HCT116 (cell line): ENCODE data around the gene LYSMD3.

ENCODE experiments used
- CTCF ChIP-seq, 3 experiments: fragments of 200-600 bp in 1 of 3; sonication (generic) in 1 of 3; IDR thresholded peaks in 2 of 3; conservative IDR thresholded peaks in 1 of 3; 2 replicates each; pipeline ENCODE4 v1.5.1; 2012 to 2017; ENCODE audit warnings: low read depth in 2 of 3, low read length in 2 of 3, antibody characterized with exemption in 1 of 3, borderline replicate concordance in 1 of 3, control low read depth in 1 of 3, mild to moderate bottlenecking in 1 of 3, mixed read lengths in 1 of 3, mixed run types in 1 of 3, moderate library complexity in 1 of 3; ENCODE audit not compliant: insufficient read depth in 1 of 3
- EZH2 ChIP-seq: fragments of 200-600 bp; sonication (generic); IDR thresholded peaks from 2 replicates; pipeline ENCODE4 v1.6.1; 2017; ENCODE audit warnings: antibody characterized with exemption, mixed run types
- JUND ChIP-seq: IDR thresholded peaks from 2 replicates; pipeline ENCODE4 v1.6.1; 2012
- MAX ChIP-seq: IDR thresholded peaks from 2 replicates; pipeline ENCODE4 v1.6.1; 2012
- POLR2A ChIP-seq: IDR thresholded peaks from 2 replicates; pipeline ENCODE4 v1.7.0; 2011; ENCODE audit warnings: borderline replicate concordance; ENCODE audit not compliant: insufficient read depth, insufficient read length; ENCODE audit errors: extremely low read depth
- REST ChIP-seq: IDR thresholded peaks from 2 replicates; pipeline ENCODE4 v1.6.1; 2012; ENCODE audit warnings: low read depth
- SP1 ChIP-seq: IDR thresholded peaks from 2 replicates; pipeline ENCODE4 v1.6.1; 2012; ENCODE audit warnings: low read depth
- ZBTB33 ChIP-seq: IDR thresholded peaks from 2 replicates; pipeline ENCODE4 v1.6.1; 2011; ENCODE audit warnings: mild to moderate bottlenecking, low read length, moderate library complexity; ENCODE audit not compliant: insufficient replicate concordance; ENCODE audit errors: extremely low read depth

DNA sequence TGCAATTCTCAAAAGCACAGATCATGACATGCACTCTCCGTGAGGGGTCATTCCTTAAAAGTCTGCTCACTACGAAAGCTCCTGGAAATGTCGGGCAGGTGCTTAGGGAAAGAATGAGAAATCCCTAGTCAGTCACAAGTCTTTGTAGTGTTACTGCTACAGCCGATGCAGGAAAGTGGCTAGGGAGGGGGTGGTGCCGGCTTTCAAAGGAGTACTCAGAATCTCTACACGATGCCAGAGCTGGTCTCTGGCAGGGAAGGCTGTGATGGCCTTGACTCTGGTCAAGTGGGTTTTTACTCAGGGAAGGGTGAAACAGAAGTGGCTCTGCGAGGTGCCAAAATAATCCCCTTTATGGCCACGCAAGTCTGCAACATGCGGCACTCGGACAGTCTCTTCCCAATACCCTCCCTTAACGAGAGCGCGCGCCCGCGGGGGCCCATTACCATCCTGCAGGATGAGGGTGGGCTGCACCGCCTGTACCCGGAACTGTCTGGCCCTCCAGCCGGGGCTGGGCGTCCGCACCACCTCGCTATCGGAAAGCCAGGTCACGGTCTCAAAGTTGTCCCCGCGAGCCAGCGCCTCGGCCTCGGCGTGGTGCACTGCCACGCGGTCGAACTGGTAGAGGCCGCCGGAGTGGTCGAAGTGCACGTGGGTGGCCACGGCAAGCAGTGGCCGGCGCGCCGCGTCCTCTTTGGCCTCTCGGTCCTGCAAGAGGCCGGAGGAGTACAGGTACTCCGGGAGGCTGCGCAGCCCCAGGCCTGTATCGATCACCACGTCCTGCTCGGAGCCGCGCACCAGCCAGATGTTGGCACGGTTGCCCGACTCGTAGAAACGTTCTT, 55.8 kb downstream of the LYSMD3 start:
- peak; percentile 87 for TF ChIP-seq MAX
- TF ChIP-seq CTCF (IDR thresholded peaks at IDR 0.05 in 2 of 3, conservative IDR thresholded peaks at IDR 0.05 in 1 of 3; ENCODE audit: borderline replicate concordance in 1 of 3, insufficient read depth in 1 of 3, low read depth in 2 of 3, low read length in 2 of 3): no peak
- no peak for TF ChIP-seq EZH2
- TF ChIP-seq POLR2A: no peak
- no peak for TF ChIP-seq SP1
- TF ChIP-seq REST: no peak
- no peak for TF ChIP-seq JUND
- TF ChIP-seq ZBTB33: no peak
